SJCRH30 (cell line): ENCODE data around the gene RAPGEF5. TPM values are rescaled to one million over a fixed set of nuclear protein-coding genes. Genes with fewer than 3 reads are reported as not detected.

Source experiments
- DNase-seq, 2 experiments: peaks; one replicate each; pipeline ENCODE4 v3.0.0-alpha.2; 2015 to 2020
- H3K27ac ChIP-seq: fragments of 250-450 bp; sonication (Bioruptor Pico); 2 replicates; pipeline ENCODE4 v1.5.1; 2020; ENCODE audit warnings: mild to moderate bottlenecking, moderate library complexity
- H3K27me3 ChIP-seq: fragments of 250-450 bp; sonication (Bioruptor Pico); 2 replicates; pipeline ENCODE4 v1.5.1; 2020; ENCODE audit warnings: mild to moderate bottlenecking, moderate library complexity
- H3K36me3 ChIP-seq: fragments of 250-450 bp; sonication (Bioruptor Pico); 2 replicates; pipeline ENCODE4 v1.5.1; 2020; ENCODE audit warnings: mild to moderate bottlenecking, moderate library complexity
- H3K4me1 ChIP-seq: fragments of 250-450 bp; sonication (Bioruptor Pico); 2 replicates; pipeline ENCODE4 v1.5.1; 2020; ENCODE audit warnings: mild to moderate bottlenecking, moderate library complexity
- H3K4me3 ChIP-seq: fragments of 250-450 bp; sonication (Bioruptor Pico); 2 replicates; pipeline ENCODE4 v1.5.1; 2020; ENCODE audit warnings: mild to moderate bottlenecking, moderate library complexity
- H3K9me3 ChIP-seq: fragments of 250-450 bp; sonication (Bioruptor Pico); replicated peaks from 2 replicates; pipeline ENCODE4 v1.5.1; 2020; ENCODE audit warnings: mild to moderate bottlenecking, moderate library complexity
- total RNA-seq: library from RNA; depleted of rRNA; stranded (reverse); fragments of >200 nt; shearing (Covaris generic); gene quantifications from 2 replicates; pipeline ENCODE4 v1.2.3, GENCODE V29; 2014

RAPGEF5 gene
- total RNA-seq, 1 experiment from 2014 or later, result 0.14 TPM

GRCh38 chr7:22256541-22257096, 100.3 kb downstream of the RAPGEF5 start:
- Histone ChIP-seq H3K9me3 (no peaks in the 10 kb centered on the region), H3K27me3 (no peaks in the 10 kb centered on the region), H3K4me1 (no peaks in the 10 kb centered on the region), H3K27ac (no peak overlapping the region), H3K4me3 (no peak overlapping the region), H3K36me3 (no peaks in the 10 kb centered on the region)
- no peak for DNase-seq

- no peaks in the 10 kb centered on the region for H3K36me3 ChIP-seq
- no peaks in the 10 kb centered on the region for H3K9me3 ChIP-seq
- no peak overlapping the region for H3K27ac ChIP-seq
- no peak for DNase-seq
- H3K4me3 ChIP-seq, result no peak overlapping the region
- no peaks in the 10 kb centered on the region for H3K27me3 ChIP-seq
- no peaks in the 10 kb centered on the region for H3K4me1 ChIP-seq
Measured at GRCh38 chr7:22255834-22256233, 101.1 kb downstream of the RAPGEF5 start.

- 0 out of 2 replicates have a peak, but pooled peaks cover 1% of the 10 kb centered on the region for H3K27me3 ChIP-seq
- H3K4me1 ChIP-seq, result no peaks in the 10 kb centered on the region
- no peaks in the 10 kb centered on the region for H3K9me3 ChIP-seq
- no peak overlapping the region for H3K27ac ChIP-seq
- DNase-seq, result no peak
- H3K4me3 ChIP-seq, result no peak overlapping the region
- H3K36me3 ChIP-seq, result no peaks in the 10 kb centered on the region
Measured at GRCh38 chr7:22255342-22255741, 101.6 kb downstream of the RAPGEF5 start.

GRCh38 chr7:22252936-22253536, 103.9 kb downstream of the RAPGEF5 start:
- H3K36me3 ChIP-seq, result no peaks in the 10 kb centered on the region
- H3K4me3 ChIP-seq, result no peak overlapping the region
- no peak for DNase-seq
- no peak overlapping the region for H3K27ac ChIP-seq
- no peaks in the 10 kb centered on the region for H3K4me1 ChIP-seq
- H3K27me3 ChIP-seq, result 0 out of 2 replicates have a peak, but pooled peaks cover 3% of the 10 kb centered on the region
- H3K9me3 ChIP-seq, result no peaks in the 10 kb centered on the region

GRCh38 chr7:22252016-22252415, 104.9 kb downstream of the RAPGEF5 start:
- Histone ChIP-seq H3K9me3 (no peaks in the 10 kb centered on the region), H3K27ac (no peak overlapping the region), H3K4me3 (no peak overlapping the region), H3K36me3 (no peaks in the 10 kb centered on the region), H3K4me1 (no peaks in the 10 kb centered on the region), H3K27me3 (0 out of 2 replicates have a peak, but pooled peaks cover 3% of the 10 kb centered on the region)
- no peak for DNase-seq

- Histone ChIP-seq H3K9me3 (no peaks in the 10 kb centered on the region), H3K27ac (no peak overlapping the region), H3K36me3 (no peaks in the 10 kb centered on the region), H3K4me3 (no peak overlapping the region), H3K27me3 (0 out of 2 replicates have a peak, but pooled peaks cover 3% of the 10 kb centered on the region), H3K4me1 (no peaks in the 10 kb centered on the region)
- no peak for DNase-seq
Measured at GRCh38 chr7:22251281-22251680, 105.7 kb downstream of the RAPGEF5 start.

- no peaks in the 10 kb centered on the region for H3K36me3 ChIP-seq
- H3K4me1 ChIP-seq, result no peaks in the 10 kb centered on the region
- H3K27ac ChIP-seq, result no peak overlapping the region
- no peak for DNase-seq
- H3K9me3 ChIP-seq, result 0 out of 2 replicates have a peak, but pooled peaks cover 1% of the 10 kb centered on the region
- H3K4me3 ChIP-seq, result no peak overlapping the region
- H3K27me3 ChIP-seq, result 0 out of 2 replicates have a peak, but pooled peaks cover 3% of the 10 kb centered on the region
Measured at GRCh38 chr7:22250390-22250789, 106.6 kb downstream of the RAPGEF5 start.

- H3K9me3 ChIP-seq, result 0 out of 2 replicates have a peak, but pooled peaks cover 4% of the 10 kb centered on the region
- H3K27me3 ChIP-seq, result 0 out of 2 replicates have a peak, but pooled peaks cover 3% of the 10 kb centered on the region
- H3K4me1 ChIP-seq, result no peaks in the 10 kb centered on the region
- H3K27ac ChIP-seq, result no peak overlapping the region
- DNase-seq, result no peak
- H3K4me3 ChIP-seq, result no peak overlapping the region
- H3K36me3 ChIP-seq, result no peaks in the 10 kb centered on the region
Measured at GRCh38 chr7:22248111-22248809, 108.7 kb downstream of the RAPGEF5 start.

- Histone ChIP-seq H3K36me3 (no peaks in the 10 kb centered on the region), H3K4me3 (no peak overlapping the region)
- no peak for DNase-seq
Measured at GRCh38 chr7:22241805-22242390, 115.1 kb downstream of the RAPGEF5 start.

GRCh38 chr7:22240904-22241571, 115.9 kb downstream of the RAPGEF5 start:
- Histone ChIP-seq H3K27ac (no peak overlapping the region), H3K27me3 (peaks cover 6% of the 10 kb centered on the region; the same call in 1 of the 2 replicates), H3K9me3 (0 out of 2 replicates have a peak, but pooled peaks cover 4% of the 10 kb centered on the region), H3K4me3 (no peak overlapping the region), H3K36me3 (no peaks in the 10 kb centered on the region), H3K4me1 (no peaks in the 10 kb centered on the region)
- DNase-seq, result no peak

More at GRCh38 chr7:22241805-22242390, 115.1 kb downstream of the RAPGEF5 start:
- Histone ChIP-seq H3K4me1 (no peaks in the 10 kb centered on the region), H3K27ac (no peak overlapping the region), H3K27me3 (peaks cover 6% of the 10 kb centered on the region; the same call in 1 of the 2 replicates), H3K9me3 (0 out of 2 replicates have a peak, but pooled peaks cover 4% of the 10 kb centered on the region)

GRCh38 chr7:22238354-22239311, 118.3 kb downstream of the RAPGEF5 start:
- Histone ChIP-seq H3K27ac (no peak overlapping the region), H3K36me3 (no peaks in the 10 kb centered on the region), H3K4me1 (no peaks in the 10 kb centered on the region), H3K9me3 (no peaks in the 10 kb centered on the region), H3K4me3 (no peak overlapping the region), H3K27me3 (peaks cover 9% of the 10 kb centered on the region; the same call in 1 of the 2 replicates)
- no peak for DNase-seq

- H3K4me3 ChIP-seq, result no peak overlapping the region
- no peak for DNase-seq
- no peak overlapping the region for H3K27ac ChIP-seq
- H3K27me3 ChIP-seq, result peaks cover 13% of the 10 kb centered on the region; the same call in 1 of the 2 replicates
- H3K36me3 ChIP-seq, result no peaks in the 10 kb centered on the region
- no peaks in the 10 kb centered on the region for H3K4me1 ChIP-seq
- no peaks in the 10 kb centered on the region for H3K9me3 ChIP-seq
Measured at GRCh38 chr7:22235134-22235533, 121.8 kb downstream of the RAPGEF5 start.

GRCh38 chr7:22234227-22234626, 122.7 kb downstream of the RAPGEF5 start:
- DNase-seq, result no peak
- no peak overlapping the region for H3K27ac ChIP-seq

More at GRCh38 chr7:22234227-22234626, 122.7 kb downstream of the RAPGEF5 start:
- Histone ChIP-seq H3K4me1 (no peaks in the 10 kb centered on the region), H3K36me3 (no peaks in the 10 kb centered on the region), H3K9me3 (no peaks in the 10 kb centered on the region), H3K4me3 (no peak overlapping the region), H3K27me3 (peaks cover 13% of the 10 kb centered on the region; the same call in 1 of the 2 replicates)
